Activated naive CD4-positive, alpha-beta T cell treated with anti-CD3 and anti-CD28 coated beads, Interleukin-2, amount 10 ng/mL, durations not matched to agents 7 days and 5 days (primary cell): ENCODE measurements around the gene OGT.
A peak's percentile ranks its signal among the peaks of the same experiment; 100 is the strongest.

Source experiments
- CTCF ChIA-PET: fragments of 350-600 bp; sonication (Branson Sonifier 250); formaldehyde crosslinking; loops from one replicate; lab custom pipeline; 2021; ENCODE audit warnings: antibody characterized with exemption; lab: Charles Lee
- DNase-seq: peaks from one replicate; pipeline ENCODE4 v3.0.0-alpha.2; 2020
- H3K27ac Mint-ChIP-seq: one replicate; pipeline ENCODE4 v1.8.0; 2021; ENCODE audit warnings: mild to moderate bottlenecking, moderate library complexity, mixed read lengths
- H3K27me3 Mint-ChIP-seq: one replicate; pipeline ENCODE4 v1.8.0; 2021; ENCODE audit warnings: mild to moderate bottlenecking, mixed read lengths
- H3K36me3 Mint-ChIP-seq: one replicate; pipeline ENCODE4 v1.8.0; 2021; ENCODE audit warnings: mixed read lengths
- H3K4me1 Mint-ChIP-seq: one replicate; pipeline ENCODE4 v1.8.0; 2021; ENCODE audit warnings: mixed read lengths
- H3K4me3 Mint-ChIP-seq: one replicate; pipeline ENCODE4 v1.8.0; 2021; ENCODE audit warnings: mild to moderate bottlenecking, moderate library complexity, mixed read lengths
- H3K9me3 Mint-ChIP-seq: one replicate; pipeline ENCODE4 v1.8.0; 2021; ENCODE audit warnings: mixed read lengths

OGT gene

GRCh38 chrX:71525316-71525715, 7.6 kb upstream of the OGT start:
- Mint-ChIP-seq H3K27ac (no peak overlapping the region), H3K4me3 (no peak overlapping the region), H3K27me3 (no peaks in the 10 kb centered on the region), H3K4me1 (no peaks in the 10 kb centered on the region), H3K36me3 (no peaks in the 10 kb centered on the region), H3K9me3 (no peaks in the 10 kb centered on the region)
- CTCF ChIA-PET: no interaction called here
- no peak for DNase-seq

GRCh38 chrX:71532078-71532752, 689 bp upstream of the OGT start:
- H3K9me3 Mint-ChIP-seq: no peaks in the 10 kb centered on the region
- CTCF ChIA-PET: interaction anchor here (1.3 kb wide), 1 partner anchor 90 kb away, joined by 4 read pairs; no protein-coding TSS in a partner anchor
- no peaks in the 10 kb centered on the region for H3K27me3 Mint-ChIP-seq
- peak; percentile 67 for DNase-seq
- H3K27ac Mint-ChIP-seq: peak overlapping the region; percentile 100
- H3K36me3 Mint-ChIP-seq: peaks cover 25% of the 10 kb centered on the region
- H3K4me1 Mint-ChIP-seq: peaks cover 21% of the 10 kb centered on the region
- H3K4me3 Mint-ChIP-seq: peak overlapping the region; percentile 98

GRCh38 chrX:71533516-71533850, 579 bp downstream of the OGT start:
- Mint-ChIP-seq H3K27me3 (no peaks in the 10 kb centered on the region), H3K4me1 (peaks cover 29% of the 10 kb centered on the region), H3K9me3 (no peaks in the 10 kb centered on the region), H3K36me3 (peaks cover 32% of the 10 kb centered on the region), H3K27ac (peak overlapping the region; percentile 100), H3K4me3 (peak overlapping the region; percentile 98)
- CTCF ChIA-PET: interaction anchor here (0.9 to 1.3 kb wide), 2 partner anchors 89 to 113 kb away, joined by 4 read pairs; no protein-coding TSS in a partner anchor
- DNase-seq: no peak

- Mint-ChIP-seq H3K4me3 (peak overlapping the region; percentile 98), H3K4me1 (peaks cover 33% of the 10 kb centered on the region), H3K9me3 (no peaks in the 10 kb centered on the region), H3K36me3 (peaks cover 33% of the 10 kb centered on the region), H3K27me3 (no peaks in the 10 kb centered on the region), H3K27ac (peak overlapping the region; percentile 100)
- peak; percentile 79 for DNase-seq
- CTCF ChIA-PET: interaction anchor here (0.9 to 1.5 kb wide), 3 partner anchors 11 to 118 kb away, joined by 3 to 4 read pairs (median 3); no protein-coding TSS in a partner anchor
These were observed 1.1 kb downstream of the OGT start for GRCh38 chrX:71533851-71534561.

GRCh38 chrX:71534773-71535544, 2.1 kb downstream of the OGT start:
- peak overlapping the region; percentile 100 for H3K27ac Mint-ChIP-seq
- H3K4me1 Mint-ChIP-seq: peaks cover 42% of the 10 kb centered on the region
- H3K4me3 Mint-ChIP-seq: peak overlapping the region; percentile 98
- no peak for DNase-seq
- CTCF ChIA-PET: interaction anchor here (1.1 to 1.5 kb wide), 2 partner anchors 10 to 117 kb away, joined by 3 read pairs; no protein-coding TSS in a partner anchor
- peaks cover 39% of the 10 kb centered on the region for H3K36me3 Mint-ChIP-seq
- H3K27me3 Mint-ChIP-seq: no peaks in the 10 kb centered on the region
- H3K9me3 Mint-ChIP-seq: no peaks in the 10 kb centered on the region

- DNase-seq: no peak
- CTCF ChIA-PET: interaction anchor here (1.4 kb wide), 1 partner anchor 28 kb away, joined by 3 read pairs; no protein-coding TSS in a partner anchor
- Mint-ChIP-seq H3K27ac (peak overlapping the region; percentile 83), H3K9me3 (no peaks in the 10 kb centered on the region), H3K4me1 (peaks cover 43% of the 10 kb centered on the region), H3K36me3 (peaks cover 45% of the 10 kb centered on the region), H3K4me3 (peak overlapping the region; percentile 98), H3K27me3 (no peaks in the 10 kb centered on the region)
These were observed 3.4 kb downstream of the OGT start for GRCh38 chrX:71536285-71536684.

GRCh38 chrX:71537743-71538142, 4.8 kb downstream of the OGT start:
- Mint-ChIP-seq H3K9me3 (no peaks in the 10 kb centered on the region), H3K4me3 (peak overlapping the region; percentile 68), H3K27me3 (no peaks in the 10 kb centered on the region), H3K4me1 (peaks cover 49% of the 10 kb centered on the region), H3K27ac (peak overlapping the region; percentile 69), H3K36me3 (peaks cover 57% of the 10 kb centered on the region)
- CTCF ChIA-PET: interaction anchor here (0.8 kb wide), 1 partner anchor 114 kb away, joined by 3 read pairs; no protein-coding TSS in a partner anchor
- no peak for DNase-seq

GRCh38 chrX:71540801-71541200, 7.9 kb downstream of the OGT start:
- no peaks in the 10 kb centered on the region for H3K27me3 Mint-ChIP-seq
- peaks cover 55% of the 10 kb centered on the region for H3K36me3 Mint-ChIP-seq
- H3K4me1 Mint-ChIP-seq: peaks cover 64% of the 10 kb centered on the region
- peak overlapping the region; percentile 75 for H3K27ac Mint-ChIP-seq
- H3K9me3 Mint-ChIP-seq: no peaks in the 10 kb centered on the region
- CTCF ChIA-PET: no interaction called here
- H3K4me3 Mint-ChIP-seq: peak overlapping the region; percentile 66
- DNase-seq: no peak

GRCh38 chrX:71541210-71542022, 8.5 kb downstream of the OGT start:
- Mint-ChIP-seq H3K4me3 (peak overlapping the region; percentile 66), H3K4me1 (peaks cover 66% of the 10 kb centered on the region), H3K27me3 (no peaks in the 10 kb centered on the region), H3K27ac (peak overlapping the region; percentile 75), H3K36me3 (peaks cover 57% of the 10 kb centered on the region), H3K9me3 (no peaks in the 10 kb centered on the region)
- CTCF ChIA-PET: no interaction called here
- DNase-seq: no peak

- CTCF ChIA-PET: interaction anchor here (0.6 kb wide), 1 partner anchor 40 kb away, joined by 3 read pairs; no protein-coding TSS in a partner anchor
- Mint-ChIP-seq H3K36me3 (peaks cover 61% of the 10 kb centered on the region), H3K4me1 (peaks cover 62% of the 10 kb centered on the region), H3K27me3 (no peaks in the 10 kb centered on the region), H3K9me3 (no peaks in the 10 kb centered on the region), H3K4me3 (peak overlapping the region; percentile 10), H3K27ac (no peak overlapping the region)
- no peak for DNase-seq
These were observed 9.5 kb downstream of the OGT start for GRCh38 chrX:71542411-71542810.

- CTCF ChIA-PET: interaction anchor here (0.6 kb wide), 1 partner anchor 39 kb away, joined by 3 read pairs; no protein-coding TSS in a partner anchor
- Mint-ChIP-seq H3K27ac (peak overlapping the region; percentile 77), H3K4me1 (peaks cover 60% of the 10 kb centered on the region)
These were observed 9.9 kb downstream of the OGT start for GRCh38 chrX:71542825-71543224.

GRCh38 chrX:71543316-71543715, 10.4 kb downstream of the OGT start:
- peaks cover 63% of the 10 kb centered on the region for H3K36me3 Mint-ChIP-seq
- CTCF ChIA-PET: no interaction called here
- peak overlapping the region; percentile 15 for H3K4me3 Mint-ChIP-seq
- no peaks in the 10 kb centered on the region for H3K27me3 Mint-ChIP-seq
- peaks cover 60% of the 10 kb centered on the region for H3K4me1 Mint-ChIP-seq
- DNase-seq: no peak
- H3K9me3 Mint-ChIP-seq: no peaks in the 10 kb centered on the region
- H3K27ac Mint-ChIP-seq: peak overlapping the region; percentile 77

More at GRCh38 chrX:71542825-71543224, 9.9 kb downstream of the OGT start:
- DNase-seq: no peak
- H3K9me3 Mint-ChIP-seq: no peaks in the 10 kb centered on the region
- H3K4me3 Mint-ChIP-seq: no peak overlapping the region
- H3K36me3 Mint-ChIP-seq: peaks cover 60% of the 10 kb centered on the region
- no peaks in the 10 kb centered on the region for H3K27me3 Mint-ChIP-seq

- no peaks in the 10 kb centered on the region for H3K9me3 Mint-ChIP-seq
- H3K27ac Mint-ChIP-seq: no peak overlapping the region
- no peak for DNase-seq
- H3K4me1 Mint-ChIP-seq: peaks cover 49% of the 10 kb centered on the region
- peaks cover 54% of the 10 kb centered on the region for H3K36me3 Mint-ChIP-seq
- CTCF ChIA-PET: interaction anchor here (1.2 to 1.5 kb wide), 2 partner anchors 11 to 253 kb away, joined by 3 to 4 read pairs; no protein-coding TSS in a partner anchor
- no peak overlapping the region for H3K4me3 Mint-ChIP-seq
- H3K27me3 Mint-ChIP-seq: no peaks in the 10 kb centered on the region
These were observed 12.5 kb downstream of the OGT start for GRCh38 chrX:71545364-71545763.
